OCI-LY3 (cell line): ENCODE data around the gene DNAAF8.

Source experiments
- EZH2phosphoT487 ChIP-seq: fragments of 200-600 bp; shearing (Covaris generic); IDR thresholded peaks from 2 replicates; pipeline ENCODE4 v1.6.1; 2018; ENCODE audit warnings: antibody characterized with exemption, mixed run types, low read depth
- TF ChIP-seq, protein P1 (sequence below): fragments of 200-600, 300-600 bp; sonication (generic); IDR thresholded peaks from 2 replicates; pipeline ENCODE4 v1.5.1; 2014; ENCODE audit warnings: antibody characterized with exemption, low read length, low read depth

DNA sequence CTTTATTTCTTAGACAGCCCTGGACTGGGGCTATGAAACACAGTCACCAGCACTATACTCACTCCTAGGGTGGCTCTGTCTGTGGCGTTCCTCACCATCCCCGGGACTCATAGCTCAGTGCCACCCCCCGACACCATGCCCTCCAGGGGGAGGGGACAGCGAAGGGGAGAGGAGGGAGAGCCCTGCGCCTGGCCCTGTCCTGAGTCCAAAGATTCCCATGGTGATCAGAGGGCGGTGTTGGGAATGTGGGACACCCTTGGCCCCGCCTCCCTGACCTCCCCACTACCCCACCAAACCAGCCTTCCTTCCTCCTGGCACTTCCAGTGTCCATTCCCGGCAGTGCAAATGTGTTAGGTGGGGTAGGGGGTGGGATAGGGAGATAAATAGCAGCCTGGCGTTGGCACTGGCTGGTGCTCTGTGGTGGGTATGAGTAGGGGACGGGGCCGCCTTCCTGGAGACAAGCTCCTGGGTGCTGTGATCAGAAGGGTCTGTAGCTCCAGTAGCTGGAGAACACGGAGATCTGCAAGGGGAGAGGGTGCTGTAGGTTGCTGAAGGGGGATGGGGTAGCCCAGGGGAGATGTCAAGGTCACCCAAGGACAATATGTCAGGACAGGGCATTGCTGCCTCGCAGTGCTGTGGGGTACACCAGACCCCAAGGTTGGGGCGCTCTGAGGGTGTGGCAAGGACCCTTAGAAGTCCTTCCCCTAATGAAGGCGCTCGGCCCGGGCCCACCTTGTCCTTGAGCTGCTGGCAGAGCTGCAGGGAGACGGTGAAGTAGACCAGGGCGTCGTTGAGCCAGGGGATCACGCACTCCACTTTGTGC, 62.9 kb downstream of the DNAAF8 start:
- TF ChIP-seq, protein P1, sequence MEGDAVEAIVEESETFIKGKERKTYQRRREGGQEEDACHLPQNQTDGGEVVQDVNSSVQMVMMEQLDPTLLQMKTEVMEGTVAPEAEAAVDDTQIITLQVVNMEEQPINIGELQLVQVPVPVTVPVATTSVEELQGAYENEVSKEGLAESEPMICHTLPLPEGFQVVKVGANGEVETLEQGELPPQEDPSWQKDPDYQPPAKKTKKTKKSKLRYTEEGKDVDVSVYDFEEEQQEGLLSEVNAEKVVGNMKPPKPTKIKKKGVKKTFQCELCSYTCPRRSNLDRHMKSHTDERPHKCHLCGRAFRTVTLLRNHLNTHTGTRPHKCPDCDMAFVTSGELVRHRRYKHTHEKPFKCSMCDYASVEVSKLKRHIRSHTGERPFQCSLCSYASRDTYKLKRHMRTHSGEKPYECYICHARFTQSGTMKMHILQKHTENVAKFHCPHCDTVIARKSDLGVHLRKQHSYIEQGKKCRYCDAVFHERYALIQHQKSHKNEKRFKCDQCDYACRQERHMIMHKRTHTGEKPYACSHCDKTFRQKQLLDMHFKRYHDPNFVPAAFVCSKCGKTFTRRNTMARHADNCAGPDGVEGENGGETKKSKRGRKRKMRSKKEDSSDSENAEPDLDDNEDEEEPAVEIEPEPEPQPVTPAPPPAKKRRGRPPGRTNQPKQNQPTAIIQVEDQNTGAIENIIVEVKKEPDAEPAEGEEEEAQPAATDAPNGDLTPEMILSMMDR, result no peak
- no peak for TF ChIP-seq EZH2phosphoT487
